AG08396 (cell line): ENCODE results near the gene TET3.
A peak's percentile ranks its signal among the peaks of the same experiment; 100 is the strongest.
"Not testable (repeated sequence)": the region's sequence is repeated elsewhere in the genome, so short reads cannot be mapped to it uniquely, and the experiment has no call there.

Experiments
- DNase-seq: peaks from one replicate; pipeline ENCODE4 v3.0.0; 2012; ENCODE audit warnings: low spot score, mixed read lengths

TET3 gene

GRCh38 chr2:73984203-73984921 is at the start of gene TET3:
Gene TET3 (plus strand): TSS chr2:73984910. CDS start chr2:73986404, 1,494 bp downstream.
- peak; percentile 73 for DNase-seq

DNA sequence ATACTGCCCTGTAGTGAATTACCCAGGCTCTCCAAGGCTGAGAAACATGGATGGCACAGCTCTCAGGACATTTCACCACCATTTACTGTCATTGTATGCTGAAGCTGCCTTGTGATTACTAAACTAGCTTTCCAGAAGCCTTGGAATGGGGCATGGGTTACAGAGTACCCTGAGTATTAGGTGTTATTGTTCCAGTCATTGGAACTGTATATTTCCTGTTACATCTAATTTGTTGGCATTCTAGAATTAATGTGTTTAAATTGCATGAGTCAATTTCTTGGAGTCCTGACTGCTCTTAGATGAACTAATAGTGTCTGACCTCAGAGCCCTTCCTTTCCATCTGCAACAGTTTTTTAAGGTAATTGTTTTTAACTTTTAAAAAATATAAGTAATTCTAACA is 49.1 kb upstream of the TET3 start:
- DNase-seq = no peak

DNA sequence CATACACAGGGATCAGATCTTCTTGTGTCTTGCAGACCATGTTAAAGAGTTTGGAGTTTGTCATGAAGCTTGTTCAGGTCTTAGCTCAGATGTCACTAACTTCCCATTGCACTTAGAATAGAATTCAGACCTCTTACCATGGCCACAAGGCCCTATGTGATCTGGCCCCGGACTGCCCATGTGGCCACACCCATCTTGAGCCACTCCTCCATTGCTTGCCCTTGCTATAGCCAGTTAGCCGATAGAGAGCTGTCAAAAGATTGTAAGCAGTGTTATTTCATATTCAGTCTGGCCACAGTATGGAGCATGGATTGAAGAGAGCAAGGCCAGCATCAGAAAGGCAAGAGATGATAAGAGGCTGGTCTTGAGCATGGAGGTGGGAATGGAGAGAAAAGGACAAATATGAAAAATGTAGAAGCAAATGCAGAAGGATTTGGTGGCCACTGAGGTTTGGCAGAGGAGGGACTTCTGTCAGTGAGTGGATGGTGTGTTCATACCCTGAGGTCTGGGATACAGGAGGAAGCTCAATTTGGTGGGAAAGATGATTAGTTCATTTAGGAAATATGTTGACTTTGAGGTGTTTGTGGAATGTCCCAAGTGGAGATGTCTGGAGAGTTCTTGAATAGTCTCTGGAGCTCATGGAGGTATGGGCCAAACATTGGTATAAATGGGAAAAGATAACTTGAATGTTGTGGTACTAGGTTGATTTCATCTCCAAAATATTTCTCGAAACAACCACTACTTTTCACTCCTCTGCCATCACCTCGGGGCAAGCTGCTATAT is 47.4 kb upstream of the TET3 start:
- no peak for DNase-seq

- no peak for DNase-seq
Measured at GRCh38 chr2:73937899-73938298, 46.8 kb upstream of the TET3 start.

- peak; percentile 43 for DNase-seq
Measured at GRCh38 chr2:73938718-73939352, 45.9 kb upstream of the TET3 start.

DNA sequence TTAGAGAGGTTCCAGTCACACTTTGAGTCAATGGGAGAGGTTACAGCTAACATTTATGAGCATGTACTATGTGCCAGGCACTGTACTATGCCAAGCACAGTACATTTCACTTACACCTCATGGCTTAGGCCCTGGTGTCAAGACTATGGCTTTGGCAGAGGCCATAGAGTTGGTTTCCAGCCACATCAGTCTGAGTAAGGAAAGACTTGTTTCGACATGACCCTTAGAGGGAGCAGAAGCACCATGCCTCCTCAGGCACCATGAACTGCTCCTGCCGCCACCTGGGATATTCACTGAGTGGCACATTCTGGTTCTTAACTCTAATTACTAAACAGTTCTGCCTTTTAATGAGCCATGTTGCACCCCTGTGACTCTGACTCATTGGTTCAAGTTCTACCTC is 45.3 kb upstream of the TET3 start:
- peak; percentile 57 for DNase-seq

GRCh38 chr2:73940066-73940465 is 44.6 kb upstream of the TET3 start:
- DNase-seq = not testable (repeated sequence)

DNA sequence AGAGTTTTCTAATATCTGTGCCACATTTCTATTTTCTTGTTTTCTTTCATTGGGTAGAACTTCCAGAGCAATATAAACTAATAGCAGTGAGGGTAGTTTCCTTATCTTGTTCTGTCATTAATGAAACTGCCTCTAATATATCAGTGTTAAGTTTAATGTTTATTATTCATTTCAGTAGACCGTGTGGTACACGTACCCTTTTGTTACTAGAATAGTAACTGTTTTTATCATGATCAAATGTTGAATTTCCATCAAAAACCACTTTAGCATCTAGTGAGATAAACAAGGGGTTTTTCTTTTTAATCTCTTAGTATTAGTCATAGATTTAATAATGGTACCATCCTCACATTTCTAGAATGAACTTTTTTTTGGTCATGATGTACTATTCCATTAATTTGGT is 42.0 kb upstream of the TET3 start:
- DNase-seq = no peak

DNA sequence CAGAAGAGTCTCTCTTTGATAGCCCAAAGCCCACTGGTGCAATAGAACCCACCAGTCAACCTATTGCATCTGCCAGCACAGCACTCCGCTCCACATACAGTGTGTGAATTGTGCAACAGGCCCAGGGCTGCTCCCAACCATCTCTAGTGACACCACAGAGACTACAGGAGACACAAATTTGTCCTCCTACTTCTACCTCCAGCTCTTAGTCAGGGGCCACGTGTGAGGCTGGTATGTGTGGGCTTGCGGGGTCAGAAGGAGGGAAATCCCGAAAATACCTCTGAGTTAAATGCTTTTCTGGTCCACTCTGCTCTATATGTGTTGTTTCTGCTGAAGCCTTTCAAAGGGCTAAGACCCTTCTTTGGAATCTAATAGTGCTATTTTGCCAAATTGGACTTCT is 40.0 kb upstream of the TET3 start:
- DNase-seq = no peak

DNA sequence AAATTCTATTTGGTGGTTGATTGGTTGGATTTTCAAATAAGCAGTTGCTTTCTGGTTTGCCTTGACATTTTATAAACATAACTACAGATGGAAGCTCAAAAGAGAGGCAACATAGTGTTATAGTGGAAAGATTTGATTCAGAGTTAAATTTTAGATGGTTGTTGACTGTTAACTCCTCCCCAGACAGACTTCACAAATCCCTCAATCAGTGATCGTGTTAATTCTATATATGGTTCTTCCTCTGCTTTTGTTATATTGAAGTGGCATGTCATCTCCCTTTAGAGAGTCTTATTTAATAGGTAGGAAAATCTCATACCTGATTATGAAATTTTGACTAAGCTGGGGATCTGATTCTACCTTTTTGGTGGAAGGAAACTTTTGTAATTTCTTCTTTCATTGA is 38.5 kb upstream of the TET3 start:
- no peak for DNase-seq

GRCh38 chr2:73946666-73947065 is 38.0 kb upstream of the TET3 start:
- no peak for DNase-seq

DNA sequence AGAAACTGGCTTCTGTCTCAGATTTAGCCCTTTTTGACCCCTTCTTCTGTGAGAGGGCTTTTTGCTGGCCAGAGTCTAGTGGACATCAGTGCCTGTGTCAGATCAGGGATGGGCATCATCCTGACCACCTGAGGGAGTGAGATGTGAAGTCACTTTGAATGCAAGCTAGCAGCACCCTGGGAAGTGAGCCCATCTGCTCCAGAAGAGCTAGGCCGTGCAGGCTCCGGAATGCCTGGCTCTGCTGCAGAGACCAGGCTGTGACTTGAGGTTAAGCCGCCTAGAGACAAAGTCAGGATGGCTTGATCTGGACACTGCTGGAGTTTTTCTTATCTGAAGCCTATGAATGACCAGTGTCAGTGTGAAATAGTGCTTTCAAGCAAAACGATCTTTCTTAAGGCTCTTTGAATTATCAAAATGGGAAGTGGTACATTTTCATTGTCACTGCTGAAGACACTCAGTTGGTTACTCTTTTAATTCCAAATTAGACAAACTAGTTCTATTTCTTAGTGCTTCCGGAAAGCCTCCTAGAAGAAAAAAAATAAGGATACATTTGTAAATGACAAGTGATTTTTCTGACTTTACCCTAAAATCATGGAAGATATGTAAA is 37.2 kb upstream of the TET3 start:
- DNase-seq = no peak

- no peak for DNase-seq
Measured at GRCh38 chr2:73949802-73950201, 34.9 kb upstream of the TET3 start.

GRCh38 chr2:73952499-73953446 is 31.9 kb upstream of the TET3 start:
- DNase-seq = peak; percentile 43

- DNase-seq = no peak
Measured at GRCh38 chr2:73956218-73956865, 28.4 kb upstream of the TET3 start.

GRCh38 chr2:73961274-73961673 is 23.4 kb upstream of the TET3 start:
- no peak for DNase-seq

DNA sequence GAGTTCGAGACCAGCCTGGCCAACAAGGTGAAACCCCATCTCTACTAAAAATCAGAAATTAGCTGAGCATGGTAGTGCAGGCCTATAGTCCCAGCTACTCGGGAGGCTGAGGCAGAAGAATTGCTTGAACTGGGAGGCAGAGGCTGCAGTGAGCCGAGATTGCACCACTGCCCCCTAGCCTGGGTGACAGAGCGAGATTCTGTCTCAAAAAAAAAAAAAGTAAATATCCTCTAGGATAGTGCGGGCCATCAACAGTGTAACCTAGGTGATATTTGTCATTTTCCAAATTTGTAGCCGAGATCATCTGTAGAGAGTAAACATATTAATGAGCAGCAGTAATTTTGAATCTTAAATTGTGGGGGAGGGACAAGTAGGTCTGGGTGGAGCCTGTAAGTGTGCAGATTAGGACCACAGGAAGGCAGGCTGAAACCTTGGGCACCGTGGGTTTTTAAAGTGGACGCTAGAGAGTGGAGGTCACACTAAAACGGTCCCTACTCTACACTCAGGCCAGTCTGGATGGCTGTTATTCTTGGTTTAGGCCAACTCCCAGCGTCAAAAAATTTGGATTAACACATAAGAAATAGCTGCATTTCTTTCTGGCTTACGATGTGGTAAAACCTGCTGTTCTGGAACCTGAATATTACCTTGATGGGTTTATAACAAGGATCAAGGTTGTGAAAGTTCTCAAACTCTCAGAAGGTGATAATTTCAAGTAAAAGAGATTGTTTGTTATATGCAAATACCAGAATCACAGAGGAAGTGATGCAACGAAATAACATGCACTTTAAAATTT is 22.7 kb upstream of the TET3 start:
- DNase-seq = no peak

GRCh38 chr2:73962798-73963197 is 21.9 kb upstream of the TET3 start:
- DNase-seq = no peak

GRCh38 chr2:73963385-73964120 is 21.2 kb upstream of the TET3 start:
- DNase-seq = no peak
